ENCODE data around the gene ADH1B. TPM values are rescaled to one million over a fixed set of nuclear protein-coding genes. Genes with fewer than 3 reads are reported as not detected.

ADH1B gene
- polyA plus RNA-seq, 4 donors = 3.8 to 237 (median 58.6) TPM

DNA sequence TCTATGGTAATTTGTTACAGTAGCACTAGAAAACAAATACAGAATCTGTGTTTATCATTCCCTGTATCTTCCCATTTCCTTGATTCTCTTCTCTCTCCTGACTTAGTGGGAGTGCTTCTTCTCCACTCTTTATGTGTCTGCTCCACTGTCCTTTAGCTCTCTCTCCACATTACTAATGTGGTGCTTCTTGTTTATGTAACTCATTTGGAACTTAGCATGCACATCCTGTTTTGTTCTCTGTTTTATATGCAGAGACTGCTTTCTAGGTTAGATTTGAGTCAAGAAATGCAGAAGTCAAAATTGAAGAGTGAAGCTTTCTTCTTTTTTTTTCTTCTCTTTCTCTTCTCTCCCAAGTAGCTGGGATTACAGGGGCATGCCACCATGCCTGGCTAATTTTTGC is 56.3 kb downstream of the ADH1B start:
- Histone ChIP-seq H3K4me1 (ENCODE audit: control insufficient read depth in 3 of 3, insufficient read depth in 2 of 3, low read depth in 1 of 3, low read length in 2 of 3) (no peaks in the 10 kb centered on the region), H3K27ac (ENCODE audit: low read depth in 1 of 3, low read length in 2 of 3) (no peak overlapping the region), H3K9me3 (ENCODE audit: control insufficient read depth in 2 of 2, insufficient read depth in 1 of 2, low read depth in 1 of 2, low read length in 1 of 2) (peaks cover 0 to 7% of the 10 kb centered on the region in 2 donors), H3K27me3 (ENCODE audit: control insufficient read depth in 3 of 3, insufficient read depth in 3 of 3, low read length in 3 of 3) (no peaks in the 10 kb centered on the region), H3K36me3 (ENCODE audit: control insufficient read depth in 3 of 3, insufficient read depth in 2 of 3, low read depth in 1 of 3, low read length in 3 of 3) (no peaks in the 10 kb centered on the region), H3K4me3 (ENCODE audit: low read depth in 1 of 3, low read length in 3 of 3) (no peak overlapping the region)
- FAIRE-seq (no peak), DNase-seq (no peak)

Other genes starting within 250 kb of the ADH1B start
- gene ADH5, start 232.6 kb downstream of the ADH1B start, polyA plus RNA-seq = 100 to 1,000 TPM; 135 to 225 (median 170) TPM
- 10 to 100 TPM in 3 of 4 donors, 1 to 10 TPM in 1; 7.5 to 91.2 (median 40.0) TPM for gene ADH4, start 177.1 kb downstream of the ADH1B start, polyA plus RNA-seq
- 10 to 100 TPM in 3 of 4 donors, 1 to 10 TPM in 1; 3.0 to 66.0 (median 28.7) TPM for gene ADH6, start 102.2 kb downstream of the ADH1B start, polyA plus RNA-seq
- 1 to 10 TPM in 2 of 4 donors, under 1 TPM in 2; 0.16 to 7.0 (median 3.9) TPM for gene ADH1A, start 30.4 kb downstream of the ADH1B start, polyA plus RNA-seq
- 100 to 1,000 TPM in 3 of 4 donors, 10 to 100 TPM in 1; 66.3 to 231 (median 190) TPM for gene ADH1C, start 31.3 kb upstream of the ADH1B start, polyA plus RNA-seq
- gene ADH7, start 113.9 kb upstream of the ADH1B start, polyA plus RNA-seq = under 1 TPM in 1 of 4 donors, not detected in 3; 0.03 TPM
- gene C4orf17, start 189.6 kb upstream of the ADH1B start, polyA plus RNA-seq = not detected
- gene TRMT10A, start 242.6 kb upstream of the ADH1B start, polyA plus RNA-seq = 10 to 100 TPM in 1 of 4 donors, 1 to 10 TPM in 3; 3.8 to 10.7 (median 7.1) TPM

All from small intestine (tissue), 7 donors.